Neural cell (in vitro differentiated cells): Measurements from ENCODE around the gene PLA2G2A.

ENCODE experiments used
- CTCF ChIP-seq: fragments of 450-650 bp; IDR thresholded peaks from 2 replicates; pipeline ENCODE4 v1.5.1; 2014; ENCODE audit warnings: antibody characterized with exemption, mild to moderate bottlenecking, moderate library complexity; ENCODE audit not compliant: poor library complexity, severe bottlenecking
- EZH2 ChIP-seq: fragments of 200-600, 300-800 bp; shearing (Covaris generic), sonication (generic); IDR thresholded peaks from 2 replicates; pipeline ENCODE4 v1.6.1; 2014; ENCODE audit warnings: antibody characterized with exemption, low read length, borderline replicate concordance, mild to moderate bottlenecking; ENCODE audit not compliant: insufficient read depth, poor library complexity, severe bottlenecking

- TF ChIP-seq EZH2 (no peak), CTCF (no peak)
Observed at GRCh38 chr1:19967808-19968207, 11.6 kb downstream of the PLA2G2A start.
